Esophagus mucosa (tissue), 1 donor: ENCODE data around the gene OSR1. TPM values are rescaled to one million over a fixed set of nuclear protein-coding genes. Genes with fewer than 3 reads are reported as not detected.
"Not testable (repeated sequence)": the region's sequence is repeated elsewhere in the genome, so short reads cannot be mapped to it uniquely, and the experiment has no call there.

Source experiments
- ATAC-seq: fragments of 200-7000 bp; cut with Tn5 transposase; one replicate; pipeline ENCODE4 v1.9.1; 2020
- total RNA-seq: library from RNA; stranded (reverse); gene quantifications from one replicate; pipeline ENCODE4 v1.2.4, GENCODE V29; 2023
- donor health status: DM: yes; HTN: yes; CAD: no.

OSR1 gene
- 0.96 TPM for total RNA-seq

DNA sequence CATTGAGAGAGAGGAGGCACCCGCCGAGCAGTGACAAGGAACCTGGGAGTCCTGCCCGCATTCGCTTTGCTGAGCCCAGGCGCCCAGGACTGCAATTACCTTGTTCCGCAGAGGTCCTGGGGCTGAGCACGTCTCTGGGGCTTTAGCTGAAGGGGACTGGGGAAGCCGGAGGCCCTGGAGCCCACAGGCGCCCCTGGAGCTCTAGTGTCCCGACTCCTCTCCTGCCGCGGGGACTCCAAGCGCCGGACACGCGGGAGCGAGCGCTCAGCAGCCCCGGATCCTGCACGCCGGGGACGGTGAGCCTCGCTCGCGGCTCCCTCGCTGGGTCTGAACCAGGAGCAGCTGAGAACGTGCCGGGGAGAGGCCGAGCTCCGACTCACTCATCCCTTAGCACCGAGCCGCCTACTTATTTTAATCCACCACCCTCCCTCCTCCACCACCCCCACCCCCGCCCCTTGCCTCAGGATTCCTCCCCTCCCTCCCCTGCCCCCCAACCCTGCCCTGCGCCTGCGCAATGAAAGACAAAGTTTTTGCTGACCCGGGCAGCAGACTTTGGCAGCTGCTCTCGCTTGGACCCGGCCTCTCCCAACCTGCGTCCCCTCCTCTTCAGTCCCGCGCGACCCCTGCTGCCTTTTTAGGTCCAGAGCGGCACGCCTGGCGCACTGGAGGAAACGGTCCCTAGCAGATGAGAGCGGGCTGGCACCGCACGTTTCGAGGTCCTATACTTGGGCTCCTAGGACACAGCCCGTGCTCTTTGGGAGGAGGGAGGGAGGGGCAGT is at the start of gene OSR1:
Gene OSR1 (minus strand): TSS at position 382 of the 779 bp plus-strand sequence. CDS start 4,818 bp downstream, outside the sequence.
- peak; percentile 54 for ATAC-seq

DNA sequence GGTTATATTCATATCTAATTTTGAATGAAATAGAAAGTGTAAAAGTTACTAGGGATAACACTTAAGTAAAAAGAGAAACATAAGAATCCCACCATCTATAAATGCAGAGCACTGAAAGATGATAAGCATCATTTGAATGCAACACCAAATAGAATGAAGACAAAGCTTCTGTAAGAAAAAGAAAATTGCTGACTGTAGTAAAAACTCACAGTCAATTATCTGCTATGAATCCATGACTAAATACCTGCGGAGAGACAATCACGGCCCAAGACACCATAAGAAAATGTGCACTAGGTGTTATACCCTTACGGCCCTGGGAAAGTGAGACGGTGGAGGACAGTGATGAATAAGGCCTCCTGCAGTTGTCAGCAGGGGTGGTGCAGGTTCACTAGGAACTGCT is 45.4 kb upstream of the OSR1 start:
- ATAC-seq, result no peak

DNA sequence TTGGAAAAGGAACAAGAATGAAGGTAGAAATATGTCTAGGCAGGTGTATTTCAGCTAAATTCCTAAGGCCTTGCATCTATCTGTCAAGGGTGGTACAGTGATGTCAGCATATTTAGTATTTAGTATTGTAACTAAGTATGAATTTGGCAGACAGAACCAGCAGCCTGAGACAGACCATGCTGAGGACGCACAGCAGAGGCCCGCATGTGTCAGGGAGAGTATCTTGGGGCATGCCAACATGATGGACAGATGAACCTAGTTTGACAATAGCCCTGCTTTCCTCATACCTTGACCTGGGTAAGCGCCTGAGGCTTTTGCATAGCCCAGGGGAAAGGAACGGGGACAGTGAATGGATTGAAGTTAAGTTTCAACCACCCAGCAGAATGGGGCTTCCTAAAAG is 33.8 kb upstream of the OSR1 start:
- no peak for ATAC-seq

DNA sequence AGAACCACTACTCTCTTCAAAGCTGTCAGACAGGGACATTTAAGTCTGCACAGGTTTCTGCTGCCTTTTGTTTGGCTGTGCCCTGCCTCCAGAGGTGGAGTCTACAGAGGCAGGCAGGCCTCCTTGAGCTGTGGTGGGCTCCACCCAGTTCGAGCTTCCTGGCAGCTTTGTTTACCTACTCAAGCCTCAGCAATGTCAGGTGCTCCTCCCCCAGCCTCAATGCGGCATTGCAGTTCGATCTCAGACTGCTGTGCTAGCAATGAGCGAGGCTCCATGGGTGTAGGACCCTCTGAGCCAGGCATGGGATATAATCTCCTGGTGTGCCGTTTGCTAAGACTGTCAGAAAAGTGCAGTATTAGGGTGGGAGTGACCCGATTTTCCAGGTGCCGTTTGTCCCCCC is 31.0 kb upstream of the OSR1 start:
- ATAC-seq, result not testable (repeated sequence)

DNA sequence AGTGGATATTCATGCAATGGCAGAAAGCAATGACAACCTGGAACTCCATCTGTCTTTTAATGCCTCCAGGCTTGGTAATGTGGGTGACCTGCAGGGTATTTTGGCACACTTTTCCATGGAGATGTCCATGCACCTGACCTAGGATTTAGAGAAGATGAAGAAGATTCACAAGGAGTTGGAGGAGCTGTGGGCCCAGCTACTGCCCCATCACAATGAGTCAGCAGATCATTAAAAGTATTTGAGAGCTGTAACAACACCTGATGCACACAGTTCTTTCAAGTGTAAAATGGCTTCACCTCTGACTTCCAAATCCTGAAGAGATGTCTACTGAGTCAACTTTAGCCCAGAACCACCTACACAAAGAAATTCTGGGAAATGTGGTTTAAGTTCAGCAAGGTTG is 22.1 kb upstream of the OSR1 start:
- no peak for ATAC-seq

DNA sequence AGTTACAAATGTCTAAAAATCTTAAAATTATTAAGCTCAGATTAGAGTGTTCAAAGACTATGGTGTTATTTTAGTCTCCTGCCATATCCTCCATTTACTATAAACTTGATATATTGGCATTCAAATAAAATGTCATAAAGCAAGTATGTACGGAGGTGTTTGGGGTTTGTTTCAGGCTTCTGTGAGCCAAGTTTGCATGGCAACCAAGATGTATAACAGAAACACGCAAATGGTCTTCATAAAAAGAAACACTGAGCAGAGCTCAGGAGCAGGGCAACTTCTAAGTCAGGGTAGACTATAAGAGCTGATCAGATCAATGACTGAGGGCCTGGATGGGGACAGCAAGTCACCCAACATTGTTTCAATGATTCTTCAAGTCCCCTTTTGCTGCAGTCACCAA is 20.5 kb upstream of the OSR1 start:
- no peak for ATAC-seq

DNA sequence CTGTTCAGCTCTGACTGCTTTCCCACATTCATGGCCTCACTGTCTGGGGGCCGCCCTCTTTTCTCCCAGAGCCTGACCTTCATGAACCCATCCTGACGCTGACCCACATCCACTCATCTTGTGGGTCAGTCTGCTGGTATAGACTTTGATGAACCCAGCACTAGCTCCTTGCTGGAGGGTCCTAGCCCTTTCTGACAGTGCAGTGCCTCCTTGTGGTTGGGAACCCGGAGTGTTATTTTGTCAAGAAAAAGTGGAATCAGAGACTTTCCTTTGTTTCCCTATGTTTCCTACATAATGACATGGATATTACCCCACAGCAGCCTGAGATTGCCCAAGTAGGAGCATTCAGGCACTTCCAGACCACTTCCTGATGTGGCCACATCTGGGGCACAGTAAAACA is 19.3 kb upstream of the OSR1 start:
- no peak for ATAC-seq

DNA sequence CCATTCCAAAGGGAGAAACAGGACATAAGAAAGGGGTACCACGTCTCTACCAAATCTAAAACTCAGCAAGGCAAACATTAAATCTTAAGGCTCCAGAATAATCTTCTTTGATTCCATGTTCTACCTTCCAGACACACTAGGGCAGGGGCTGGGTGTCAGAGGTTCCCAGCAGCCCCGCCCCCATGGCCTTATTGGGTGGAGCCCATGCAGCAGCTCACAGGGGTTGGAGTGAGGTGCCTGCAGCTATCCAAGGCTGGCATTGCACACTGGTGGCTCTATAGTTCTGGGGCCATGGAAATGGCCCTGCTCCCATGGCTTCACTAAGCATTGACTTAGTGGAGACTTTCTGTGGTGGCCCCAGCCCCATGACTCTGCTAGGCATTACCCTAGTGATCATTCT is 14.9 kb upstream of the OSR1 start:
- ATAC-seq, result no peak

DNA sequence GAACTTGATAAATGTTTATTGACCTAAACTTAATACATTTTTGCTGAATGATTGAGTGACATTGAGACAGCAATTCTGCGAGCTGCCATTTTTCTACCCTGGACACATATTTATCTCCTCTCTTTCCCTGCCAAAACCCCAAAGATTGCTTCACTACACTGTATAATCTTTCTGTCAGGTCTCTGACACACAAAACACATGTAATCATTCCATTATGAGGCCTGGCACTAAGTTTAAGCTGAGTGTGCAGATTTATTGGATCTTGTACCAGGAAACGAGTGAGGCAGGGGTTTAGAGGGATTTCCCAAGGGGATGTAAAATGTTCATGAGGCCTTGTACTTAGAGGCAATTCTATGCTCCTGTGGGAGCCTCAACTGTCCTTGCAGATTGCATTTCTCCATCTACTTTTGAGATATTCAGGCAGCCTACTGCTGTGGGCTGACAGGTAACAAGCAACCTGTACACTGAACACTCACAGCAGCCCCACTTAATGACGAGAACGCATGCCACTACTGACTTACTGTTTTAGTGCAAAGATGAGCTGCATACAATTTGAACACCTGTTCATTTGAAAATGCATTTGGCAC is 13.7 kb upstream of the OSR1 start:
- ATAC-seq, result no peak

DNA sequence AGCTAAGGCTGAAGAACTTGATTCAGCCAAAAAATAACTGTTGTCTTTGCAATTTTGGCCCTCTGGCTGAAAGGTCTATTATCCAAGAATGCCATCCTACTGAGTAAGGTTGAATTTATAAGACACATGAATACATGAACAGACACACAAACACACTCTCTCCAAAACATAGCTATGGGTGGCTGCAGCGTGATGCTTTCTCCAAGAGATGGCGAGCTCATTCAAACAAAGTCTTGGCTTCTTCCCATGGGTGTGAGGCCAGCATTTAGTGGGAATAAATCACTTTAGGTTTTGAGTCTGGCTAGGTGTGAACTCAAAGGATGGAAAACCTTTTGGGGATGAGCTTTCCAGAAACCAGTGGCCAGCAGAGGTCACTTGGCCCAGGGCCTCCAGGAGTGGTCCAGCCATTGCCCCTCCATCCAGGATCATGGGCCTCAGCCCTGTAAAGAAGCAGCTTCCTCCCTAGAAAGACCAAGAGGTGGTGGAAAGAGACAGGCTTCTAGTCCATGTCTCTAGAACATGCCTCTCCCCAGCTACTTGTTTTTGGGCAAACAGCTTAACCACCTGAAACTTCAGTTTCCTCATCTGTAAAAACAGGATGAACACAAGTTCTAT is 11.0 kb upstream of the OSR1 start:
- ATAC-seq, result no peak

DNA sequence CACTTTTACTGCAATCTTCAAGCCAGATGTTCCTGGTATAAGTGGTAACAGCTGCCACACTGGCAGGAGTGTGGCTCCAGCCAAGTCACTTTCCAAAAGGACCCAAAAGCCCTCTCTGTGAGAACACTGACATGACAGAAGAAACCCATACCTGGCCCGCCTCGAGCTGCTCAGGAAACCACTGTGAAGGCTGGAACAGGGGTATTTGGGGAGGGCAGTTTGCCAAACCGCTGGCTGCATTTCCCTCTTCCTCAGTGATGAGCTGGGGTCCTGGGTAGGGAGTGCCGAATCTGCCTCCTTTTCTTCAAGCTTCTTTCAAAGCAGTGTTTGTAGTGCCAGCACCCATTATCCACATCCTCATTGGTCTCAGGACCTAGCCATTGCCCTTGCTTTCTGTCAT is 10.3 kb upstream of the OSR1 start:
- ATAC-seq, result no peak

DNA sequence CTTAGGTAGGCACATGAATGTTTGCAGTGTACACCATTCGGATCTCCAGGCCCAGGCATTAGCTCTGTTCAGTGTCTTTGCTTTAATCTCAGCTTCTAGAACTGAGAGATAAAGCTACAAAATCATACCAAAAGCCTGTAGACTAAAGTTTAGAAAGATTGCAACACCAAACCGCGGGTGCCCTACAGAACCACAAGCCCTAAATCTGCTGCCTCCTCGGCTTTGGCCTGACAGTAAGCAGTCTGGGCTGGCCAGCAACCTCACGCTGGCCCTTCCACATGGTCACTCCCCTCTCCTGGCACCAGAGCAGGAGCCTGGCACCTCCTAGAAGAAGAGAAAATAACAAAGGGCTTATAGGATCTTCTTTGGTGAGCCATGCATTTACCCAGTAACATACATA is 8.9 kb upstream of the OSR1 start:
- ATAC-seq, result no peak

DNA sequence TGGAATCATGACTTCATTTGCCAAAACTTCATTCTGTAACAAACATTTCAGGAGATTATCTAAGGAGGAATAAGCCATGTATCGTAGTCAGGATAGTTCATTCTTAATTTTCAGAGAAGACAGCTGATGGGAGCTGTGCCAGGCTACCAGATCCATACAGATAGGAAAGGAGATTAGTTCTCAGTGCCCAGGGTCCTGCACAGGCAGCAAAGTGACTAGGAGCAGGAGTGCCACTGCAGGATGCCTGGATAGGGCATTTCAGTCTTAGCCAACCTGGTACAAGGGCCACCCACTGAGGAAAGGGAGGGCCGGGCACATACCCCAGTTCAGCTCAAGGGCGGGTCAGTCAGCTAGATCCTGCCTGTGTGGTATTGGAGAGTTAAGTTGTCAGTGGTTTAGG is 6.7 kb upstream of the OSR1 start:
- no peak for ATAC-seq

DNA sequence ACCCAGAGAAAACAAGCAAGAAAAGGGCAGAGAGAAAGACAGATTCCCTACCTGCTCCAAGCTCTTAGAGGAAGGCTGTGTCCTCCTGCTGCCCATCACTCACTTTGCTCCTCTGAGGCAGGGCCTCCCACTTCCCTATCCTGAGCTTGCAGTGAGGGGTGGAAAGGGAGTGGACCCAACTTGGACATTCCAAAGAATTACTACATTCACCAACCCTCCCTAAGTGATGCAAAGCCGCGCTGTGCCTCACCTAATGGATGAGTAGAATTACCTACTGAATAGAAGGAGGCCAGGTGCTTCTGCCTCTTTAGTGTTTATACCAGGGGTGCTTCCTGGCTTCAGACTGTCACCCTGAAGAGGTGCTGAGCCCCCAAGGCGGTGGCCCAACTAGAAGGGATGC is 5.6 kb upstream of the OSR1 start:
- no peak for ATAC-seq

DNA sequence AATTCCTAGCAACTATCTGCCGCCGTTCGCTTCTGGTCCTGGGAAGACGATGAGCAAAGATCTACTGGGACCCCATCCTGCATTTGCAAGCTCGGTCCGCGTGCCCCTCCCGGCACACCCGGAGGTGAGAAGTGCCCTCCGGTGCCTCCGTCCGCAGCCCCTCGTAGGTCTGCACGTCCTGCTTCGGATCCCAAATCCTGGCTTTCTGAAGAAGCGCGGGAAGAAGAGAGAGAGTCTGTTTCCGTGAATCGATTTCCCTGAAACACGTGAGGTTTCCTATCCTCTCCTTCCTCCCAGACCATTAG is 5.0 kb upstream of the OSR1 start:
- ATAC-seq, result no peak

DNA sequence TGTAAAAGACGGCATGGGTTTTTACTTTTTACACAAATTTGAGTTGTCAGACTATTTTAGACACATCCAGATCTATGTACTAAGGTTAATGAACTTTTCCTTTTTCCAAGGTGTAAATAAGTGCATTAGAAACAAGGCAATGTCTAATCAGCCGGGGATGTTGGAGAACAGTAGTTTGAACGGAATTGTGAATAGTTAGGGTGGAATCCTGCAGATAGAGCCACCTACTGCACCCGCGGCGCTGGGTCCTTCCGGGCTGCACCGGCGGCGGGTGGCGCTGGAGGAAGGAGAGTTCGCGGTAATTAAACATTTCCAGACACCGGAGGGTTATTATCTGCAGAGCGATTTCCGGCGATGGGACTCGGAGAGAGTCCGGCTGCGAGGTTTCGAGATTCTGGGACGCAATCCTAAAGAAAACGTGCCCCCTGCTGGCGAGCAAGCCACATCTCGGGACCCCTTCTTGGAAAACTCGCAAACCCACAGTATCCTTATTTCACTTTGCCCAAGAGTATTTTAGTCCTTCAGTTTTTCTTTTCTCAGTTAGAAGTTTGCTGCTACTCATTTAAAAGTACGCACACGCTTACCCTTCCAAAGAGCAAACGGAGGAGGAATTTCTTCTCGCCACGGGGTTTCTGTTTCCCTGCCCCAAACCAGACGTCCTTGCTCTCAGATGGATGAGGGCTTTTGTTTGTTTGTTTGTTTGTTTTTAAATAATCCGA is 4.5 kb upstream of the OSR1 start:
- peak; percentile 58 for ATAC-seq

DNA sequence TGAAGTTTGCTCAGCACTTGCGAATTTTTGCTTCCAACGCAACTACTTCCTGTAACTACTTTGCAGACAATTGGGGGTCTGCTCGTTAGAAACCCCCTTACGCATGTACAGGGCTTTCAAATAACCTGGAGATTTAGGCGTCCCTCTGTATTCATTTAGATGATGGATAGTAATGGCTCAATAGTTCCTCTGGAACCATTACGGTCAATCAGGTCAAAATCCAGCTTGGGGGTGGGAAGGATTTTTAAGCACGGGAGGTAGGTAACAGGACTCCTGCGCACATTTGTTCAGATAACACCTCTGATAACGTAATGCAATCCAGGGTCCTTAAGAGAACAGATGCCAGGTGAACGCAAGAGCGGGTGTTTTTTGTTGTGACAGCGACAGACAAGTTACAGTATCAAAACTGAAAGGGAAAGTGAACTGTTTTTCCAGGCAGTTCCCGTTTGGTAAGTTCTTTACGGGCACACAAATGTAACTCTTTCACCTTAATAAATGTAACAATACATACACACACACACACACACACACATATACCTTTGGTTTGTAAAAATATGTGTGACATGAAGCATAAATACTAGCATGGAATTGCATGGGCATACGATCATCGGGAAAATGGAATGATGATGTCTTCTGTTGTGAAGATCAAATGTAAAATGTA is 3.8 kb upstream of the OSR1 start:
- no peak for ATAC-seq

DNA sequence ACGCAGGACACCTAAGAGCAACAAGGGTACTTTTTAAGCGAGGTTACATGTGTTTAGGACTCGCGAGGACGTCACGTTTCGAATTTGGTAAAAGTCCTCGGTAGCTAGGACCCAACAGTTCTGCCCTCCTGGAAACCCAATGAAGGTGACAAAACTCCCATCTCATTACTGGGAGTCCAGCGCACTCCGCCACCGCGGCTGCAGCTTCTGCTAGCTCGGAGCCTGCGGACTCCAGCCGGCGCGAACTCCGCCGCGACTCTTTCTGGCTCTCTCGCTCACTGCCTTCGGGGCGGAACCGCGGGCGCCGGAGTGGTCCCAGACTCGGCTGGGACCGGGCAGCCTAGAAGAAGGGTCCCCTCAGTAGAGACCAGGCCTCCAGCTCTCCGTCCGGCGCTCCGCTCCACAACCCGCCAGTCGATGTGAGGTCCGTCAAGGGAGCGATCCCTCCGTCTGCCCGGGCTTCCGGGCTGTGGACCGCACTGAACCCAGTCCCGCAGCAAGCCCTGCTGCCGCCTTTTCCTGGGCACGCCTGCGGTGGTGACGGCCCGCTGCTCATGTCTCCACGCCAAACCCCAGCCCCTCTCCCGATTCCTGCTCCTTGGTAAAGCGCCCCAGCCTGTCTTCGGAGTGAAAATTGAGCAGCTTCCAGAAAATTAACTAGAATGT is 3.0 kb upstream of the OSR1 start:
- no peak for ATAC-seq

DNA sequence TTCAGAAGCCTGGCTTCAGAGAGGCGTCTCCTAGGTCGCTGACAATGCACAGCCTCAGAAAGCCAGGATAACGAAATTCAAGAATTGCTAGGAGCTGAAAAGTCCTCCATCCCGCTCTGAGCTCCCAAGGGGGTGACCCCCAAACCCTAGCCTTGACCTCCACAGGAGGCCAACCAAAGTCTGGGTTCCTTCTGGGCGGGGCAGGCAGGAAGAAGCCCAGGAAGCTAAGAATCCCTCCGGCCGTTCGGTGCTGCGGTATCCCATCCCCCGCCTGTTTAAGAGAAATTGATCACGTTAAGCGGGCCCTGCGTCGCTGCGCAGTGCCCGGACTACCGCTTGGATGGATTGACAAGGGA is 2.5 kb upstream of the OSR1 start:
- no peak for ATAC-seq

DNA sequence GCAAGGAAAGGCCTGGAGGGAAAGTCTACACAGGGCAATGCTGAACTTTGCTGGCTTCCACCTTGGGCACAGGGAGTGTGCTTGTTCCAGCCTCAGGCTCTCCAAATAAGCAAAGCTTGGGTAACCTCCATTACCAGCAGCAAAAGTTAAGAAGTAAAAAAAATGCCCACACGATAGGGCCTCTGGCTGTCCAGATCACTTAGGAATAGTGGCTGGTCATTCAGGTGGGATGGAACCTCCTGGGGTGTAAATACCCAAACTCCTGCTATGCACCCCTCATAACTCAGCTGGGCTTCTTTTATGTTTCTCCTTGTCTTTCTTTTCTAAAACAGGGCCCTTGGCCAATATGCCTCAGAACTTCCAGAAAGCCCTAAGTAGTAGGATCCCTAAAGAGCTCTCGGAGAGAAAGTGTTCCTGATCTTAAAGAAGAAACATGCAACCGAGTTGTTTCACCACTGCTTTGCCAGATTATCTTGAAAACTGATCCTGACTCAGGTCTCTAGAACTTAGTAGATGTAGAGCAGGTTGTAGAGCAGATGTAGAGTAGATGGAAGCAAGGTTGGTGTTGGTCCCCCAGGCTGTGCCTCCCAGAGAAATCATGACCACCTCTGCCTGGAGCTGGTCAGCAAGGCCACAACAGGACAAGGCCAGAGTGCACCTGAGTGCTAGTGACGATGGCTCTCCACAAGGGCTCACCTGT is 2.0 kb upstream of the OSR1 start:
- no peak for ATAC-seq

DNA sequence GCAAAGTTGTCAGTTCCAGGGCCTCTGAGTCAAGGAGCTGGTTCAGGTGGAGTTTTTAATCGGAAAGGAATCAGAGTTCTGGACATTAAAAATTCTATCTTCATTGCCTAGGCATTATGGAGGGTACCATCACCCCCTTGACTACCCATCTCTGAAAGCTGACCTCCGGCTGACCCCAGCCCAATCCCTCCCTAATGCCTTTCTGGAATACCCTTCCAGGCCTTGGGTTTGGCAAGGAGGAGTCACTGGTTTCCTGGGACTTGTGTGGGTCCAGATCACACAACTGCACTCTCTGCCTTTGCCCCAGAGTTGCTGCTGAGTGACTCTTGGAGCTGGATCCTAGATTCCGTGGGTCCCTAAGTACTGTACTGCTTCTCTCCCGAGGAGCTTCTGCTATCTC is 1.0 kb upstream of the OSR1 start:
- ATAC-seq, result no peak

DNA sequence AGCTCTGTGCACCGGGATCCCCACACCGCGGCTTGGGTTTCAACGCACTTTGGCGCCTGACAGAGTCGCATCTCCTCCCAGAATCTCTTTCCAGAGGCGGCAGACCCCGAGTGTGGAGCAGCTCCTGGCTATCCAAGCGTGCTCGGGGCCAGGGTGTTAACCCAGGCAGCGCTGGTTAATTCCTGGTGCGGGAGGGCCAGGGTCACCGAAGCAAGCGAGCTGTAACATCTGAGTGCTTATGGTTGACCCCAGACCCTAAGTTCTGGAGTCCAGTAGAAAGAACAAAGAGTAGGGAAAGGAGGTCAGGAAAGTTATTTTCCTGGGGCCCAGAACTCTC is 566 bp upstream of the OSR1 start:
- ATAC-seq, result no peak
